Measurements from ENCODE around the gene NAP1L1.

GRCh38 chr12:76035045-76035444, 49.4 kb downstream of the NAP1L1 start:
- TF ChIP-seq EZH2 (IDR thresholded peaks at IDR 0.05; ENCODE audit: insufficient read depth, poor library complexity, severe bottlenecking), result no peak
- TF ChIP-seq EZH2phosphoT487 (IDR thresholded peaks at IDR 0.05; ENCODE audit: insufficient read depth, low read depth), result no peak

All from GM23248 (cell line).